GM19025 (cell line): Measurements from ENCODE around the gene CLCN2.

Experiments
- ATAC-seq: cut with Tn5 transposase; IDR thresholded peaks from one replicate; pipeline ENCODE4 v1.9.1; 2021; ENCODE audit warnings: mild to moderate bottlenecking, low read depth, moderate library complexity; ENCODE audit not compliant: unreplicated experiment

The CLCN2 gene

GRCh38 chr3:184361532-184361931 lies at the start of gene CLCN2, which contains the start of gene POLR2H:
Gene CLCN2, minus strand, starts transcription at chr3:184361605. Its CDS starts 126 bp downstream, at chr3:184361479.
Gene POLR2H, plus strand, starts transcription at chr3:184361710. Its CDS starts 1,783 bp downstream, at chr3:184363493.
- peak; percentile 47 for ATAC-seq

- no peak for ATAC-seq
Measured at GRCh38 chr3:184409946-184410500, 48.6 kb upstream of the CLCN2 start.

- no peak for ATAC-seq
Measured at GRCh38 chr3:184409331-184409926, 48.0 kb upstream of the CLCN2 start.

- ATAC-seq, result no peak
Measured at GRCh38 chr3:184405075-184406030, 43.9 kb upstream of the CLCN2 start.

- ATAC-seq, result no peak
Measured at GRCh38 chr3:184399410-184399809, 38.0 kb upstream of the CLCN2 start.

GRCh38 chr3:184395320-184395660 lies 33.9 kb upstream of the CLCN2 start:
- no peak for ATAC-seq

GRCh38 chr3:184391266-184391665 lies 29.9 kb upstream of the CLCN2 start:
- no peak for ATAC-seq

- no peak for ATAC-seq
Measured at GRCh38 chr3:184389935-184390528, 28.6 kb upstream of the CLCN2 start.

- ATAC-seq, result no peak
Measured at GRCh38 chr3:184389384-184389783, 28.0 kb upstream of the CLCN2 start.

GRCh38 chr3:184388936-184389230 lies 27.5 kb upstream of the CLCN2 start:
- ATAC-seq, result no peak

GRCh38 chr3:184388164-184388935 lies 26.9 kb upstream of the CLCN2 start:
- no peak for ATAC-seq

GRCh38 chr3:184387174-184387714 lies 25.8 kb upstream of the CLCN2 start:
- no peak for ATAC-seq

GRCh38 chr3:184386047-184386806 lies 24.8 kb upstream of the CLCN2 start:
- ATAC-seq, result no peak

- ATAC-seq, result no peak
Measured at GRCh38 chr3:184384856-184385422, 23.5 kb upstream of the CLCN2 start.

GRCh38 chr3:184384342-184384741 lies 22.9 kb upstream of the CLCN2 start:
- ATAC-seq, result no peak

GRCh38 chr3:184383033-184383740 lies 21.8 kb upstream of the CLCN2 start:
- no peak for ATAC-seq

- ATAC-seq, result no peak
Measured at GRCh38 chr3:184382326-184383032, 21.1 kb upstream of the CLCN2 start.
